Prostate gland (tissue), 2 donors: ENCODE results near the gene TMEM204. TPM values are rescaled to one million over a fixed set of nuclear protein-coding genes. Genes with fewer than 3 reads are reported as not detected.

Source experiments
- DNase-seq: peaks from one replicate; pipeline ENCODE4 v3.0.0-alpha.2; 2019; ENCODE audit warnings: low spot score
- H3K27ac ChIP-seq, 2 donors: fragments of 200-600 bp; sonication (generic); 2 replicates each; pipeline ENCODE4 v1.5.1; 2017 to 2019
- H3K27me3 ChIP-seq: fragments of 200-600 bp; sonication (generic); replicated peaks from 2 replicates; pipeline ENCODE4 v1.5.1; 2019; ENCODE audit not compliant: insufficient read depth
- H3K36me3 ChIP-seq, 2 donors: fragments of 200-600 bp; sonication (generic); 1 replicate in 1 of 2; 2 replicates in 1 of 2; pipeline versions ENCODE4 v1.5.1 to v1.8.1; 2017 to 2019
- H3K4me1 ChIP-seq: fragments of 200-600 bp; sonication (generic); replicated peaks from 2 replicates; pipeline ENCODE4 v1.5.1; 2019
- H3K4me3 ChIP-seq, 2 donors: fragments of 200-600 bp; sonication (generic); 2 replicates each; pipeline ENCODE4 v1.5.1; 2017 to 2019
- H3K9me3 ChIP-seq: fragments of 200-600 bp; sonication (generic); 2 replicates; pipeline ENCODE4 v1.5.1; 2017
- POLR2A ChIP-seq: fragments of 450-650 bp; IDR thresholded peaks from one replicate; pipeline ENCODE4 v1.6.1; 2016; ENCODE audit warnings: antibody characterized with exemption, mild to moderate bottlenecking
- POLR2AphosphoS5 ChIP-seq: sonication (generic); formaldehyde crosslinking; IDR thresholded peaks from one replicate; pipeline ENCODE4 v1.6.1; 2017; ENCODE audit warnings: antibody characterized with exemption
- WGBS: methylation state at CpG from one replicate; pipeline ENCODE4 v1.1.5; 2018; 5-methylcytosine and 5-hydroxymethylcytosine counted together
- intact Hi-C: fragments of 100-400 bp; cut with DNase I; formaldehyde crosslinking; loops from one replicate; pipeline ENCODE4 v1.14.2; 2022
- total RNA-seq, 2 donors: library from RNA; depleted of rRNA; stranded (reverse); fragments of >200 nt; gene quantifications; one replicate each; pipeline ENCODE4 v1.1.0, GENCODE V29; 2016
- TF ChIP-seq, protein P1 (sequence below), 4 experiments: fragments of 200-600 bp in 2 of 4; fragments of 450-650 bp in 2 of 4; sonication (generic) in 2 of 4; IDR thresholded peaks; 1 replicate in 3 of 4; 2 replicates in 1 of 4; pipeline ENCODE4 v1.5.1; 2016 to 2019; ENCODE audit warnings: antibody characterized with exemption in 4 of 4, mild to moderate bottlenecking in 2 of 4, moderate library complexity in 2 of 4

TMEM204 gene
- total RNA-seq, 2 donors from 2014 or later = 20.7 to 33.9 TPM

- Histone ChIP-seq H3K27ac (no peak overlapping the region), H3K27me3 (no peaks in the 10 kb centered on the region), H3K36me3 (peaks cover 8 to 13% of the 10 kb centered on the region in 2 donors), H3K9me3 (no peaks in the 10 kb centered on the region), H3K4me1 (no peaks in the 10 kb centered on the region), H3K4me3 (no peak overlapping the region)
- intact Hi-C loops = no loop called here
- no peak for DNase-seq
- 86% methylated on average over 27 of the region's 37 CpGs for WGBS
- TF ChIP-seq, protein P1, sequence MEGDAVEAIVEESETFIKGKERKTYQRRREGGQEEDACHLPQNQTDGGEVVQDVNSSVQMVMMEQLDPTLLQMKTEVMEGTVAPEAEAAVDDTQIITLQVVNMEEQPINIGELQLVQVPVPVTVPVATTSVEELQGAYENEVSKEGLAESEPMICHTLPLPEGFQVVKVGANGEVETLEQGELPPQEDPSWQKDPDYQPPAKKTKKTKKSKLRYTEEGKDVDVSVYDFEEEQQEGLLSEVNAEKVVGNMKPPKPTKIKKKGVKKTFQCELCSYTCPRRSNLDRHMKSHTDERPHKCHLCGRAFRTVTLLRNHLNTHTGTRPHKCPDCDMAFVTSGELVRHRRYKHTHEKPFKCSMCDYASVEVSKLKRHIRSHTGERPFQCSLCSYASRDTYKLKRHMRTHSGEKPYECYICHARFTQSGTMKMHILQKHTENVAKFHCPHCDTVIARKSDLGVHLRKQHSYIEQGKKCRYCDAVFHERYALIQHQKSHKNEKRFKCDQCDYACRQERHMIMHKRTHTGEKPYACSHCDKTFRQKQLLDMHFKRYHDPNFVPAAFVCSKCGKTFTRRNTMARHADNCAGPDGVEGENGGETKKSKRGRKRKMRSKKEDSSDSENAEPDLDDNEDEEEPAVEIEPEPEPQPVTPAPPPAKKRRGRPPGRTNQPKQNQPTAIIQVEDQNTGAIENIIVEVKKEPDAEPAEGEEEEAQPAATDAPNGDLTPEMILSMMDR (IDR thresholded peaks at IDR 0.05) = no peak
- no peak for TF ChIP-seq POLR2AphosphoS5
- no peak for TF ChIP-seq POLR2A
Observed at GRCh38 chr16:1506494-1507213, 26.8 kb upstream of the TMEM204 start.

DNA sequence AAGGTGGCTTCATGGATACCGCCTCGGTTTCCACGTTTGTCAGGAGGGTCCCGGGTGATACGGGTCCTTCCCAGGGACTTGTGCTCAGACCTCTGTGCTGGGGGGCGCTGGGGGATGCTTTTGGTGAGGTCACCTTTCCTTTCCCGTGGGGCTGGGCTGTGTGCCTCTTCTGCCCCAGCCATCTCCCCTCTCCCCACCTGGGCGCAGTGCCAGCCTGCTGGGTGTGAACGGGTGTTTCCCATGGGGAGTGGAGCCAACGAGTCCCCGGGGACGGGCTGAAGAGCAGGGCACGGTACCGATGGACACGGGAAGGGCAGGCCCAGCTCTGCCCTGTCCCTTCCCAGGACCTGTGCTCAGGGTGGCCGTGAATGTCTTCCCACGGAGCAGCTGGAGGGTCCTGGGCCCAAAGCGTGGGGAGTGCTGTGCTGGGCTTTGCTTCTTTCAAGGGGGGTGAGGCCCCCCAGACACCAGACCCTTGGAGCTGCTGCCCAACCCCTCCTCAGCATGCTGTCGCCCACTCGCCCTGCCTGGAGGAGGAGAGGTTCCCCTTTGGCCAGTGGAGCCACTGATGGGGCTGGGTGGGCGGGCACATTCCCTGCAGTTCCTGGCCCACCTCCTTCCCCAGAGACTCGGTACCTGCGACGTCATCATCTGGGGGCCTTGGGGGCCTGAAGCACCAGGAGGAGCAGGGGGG is 24.8 kb upstream of the TMEM204 start:
- H3K27ac ChIP-seq = no peak overlapping the region
- intact Hi-C loops = no loop called here
- 74% methylated on average over 23 of the region's 24 CpGs for WGBS

DNA sequence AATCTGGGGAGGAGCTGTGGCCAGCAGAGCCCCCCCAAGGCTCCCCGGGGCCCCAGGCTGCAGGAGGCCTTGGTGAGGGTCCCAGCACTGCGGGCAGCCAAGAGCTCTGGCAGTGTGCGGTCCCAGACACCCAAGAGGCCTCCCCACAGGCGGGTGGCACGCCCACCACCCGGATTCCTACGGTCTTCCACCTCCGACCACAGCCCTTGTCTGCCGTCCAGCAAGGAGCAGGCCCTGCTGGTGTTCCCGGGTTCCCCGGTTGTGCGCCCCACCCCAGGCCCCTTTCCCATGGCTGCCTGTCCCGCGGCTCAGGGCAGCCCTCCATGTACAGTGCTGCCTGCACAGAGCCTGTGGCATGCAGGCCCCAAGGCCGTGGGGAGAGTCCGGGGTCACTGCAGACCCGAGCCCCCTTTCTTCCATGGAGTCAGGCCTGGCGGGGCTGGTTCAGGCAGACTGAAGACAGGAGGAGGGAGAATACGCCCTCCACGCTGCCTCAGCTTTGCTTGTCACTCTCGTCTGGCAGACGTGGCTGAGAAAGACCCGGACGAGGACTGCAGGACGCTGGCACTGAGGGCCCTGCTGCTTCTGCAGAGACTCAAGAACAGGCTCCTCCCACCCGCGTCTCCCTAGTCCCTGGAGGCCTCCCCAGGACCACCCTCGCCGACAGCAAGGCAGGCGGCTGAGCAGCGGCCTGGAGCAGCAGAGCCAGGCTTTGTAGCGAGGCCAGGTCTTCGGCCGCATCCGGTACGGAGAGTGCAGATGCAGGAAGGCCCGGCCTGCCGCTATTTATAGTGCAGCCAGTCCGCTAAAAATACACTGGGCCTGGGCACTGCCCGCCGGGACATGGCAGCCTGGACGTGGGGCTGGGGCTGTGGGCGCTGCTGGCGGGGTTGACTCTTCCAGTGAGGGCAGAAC is 23.9 kb upstream of the TMEM204 start:
- no peaks in the 10 kb centered on the region for H3K4me1 ChIP-seq
- no peak for DNase-seq
- TF ChIP-seq POLR2AphosphoS5 = no peak
- TF ChIP-seq POLR2A = no peak
- no peaks in the 10 kb centered on the region for H3K36me3 ChIP-seq
- H3K9me3 ChIP-seq = no peaks in the 10 kb centered on the region
- WGBS = 90% methylated on average over 40 of the region's 44 CpGs
- no peaks in the 10 kb centered on the region for H3K27me3 ChIP-seq
- H3K27ac ChIP-seq = no peak overlapping the region
- intact Hi-C loops = no loop called here
- H3K4me3 ChIP-seq = no peak overlapping the region

More for the DNA sequence above, 24.8 kb upstream of the TMEM204 start:
- TF ChIP-seq POLR2AphosphoS5 (no peak), POLR2A (no peak)
- TF ChIP-seq, protein P1 (IDR thresholded peaks at IDR 0.05) = no peak
- Histone ChIP-seq H3K4me1 (no peaks in the 10 kb centered on the region), H3K4me3 (no peak overlapping the region), H3K27me3 (no peaks in the 10 kb centered on the region), H3K9me3 (no peaks in the 10 kb centered on the region), H3K36me3 (no peaks in the 10 kb centered on the region)
- no peak for DNase-seq

- WGBS = 87% methylated on average over 10 of the region's 10 CpGs
- H3K27ac ChIP-seq = no peak overlapping the region
- H3K36me3 ChIP-seq = no peaks in the 10 kb centered on the region
- H3K9me3 ChIP-seq = no peaks in the 10 kb centered on the region
- intact Hi-C loops = no loop called here
- no peak for TF ChIP-seq POLR2AphosphoS5
- TF ChIP-seq, protein P1 (IDR thresholded peaks at IDR 0.05) = no peak
- TF ChIP-seq POLR2A = no peak
- H3K4me1 ChIP-seq = no peaks in the 10 kb centered on the region
- no peak overlapping the region for H3K4me3 ChIP-seq
- no peaks in the 10 kb centered on the region for H3K27me3 ChIP-seq
- DNase-seq = no peak
Observed at GRCh38 chr16:1510272-1510671, 23.2 kb upstream of the TMEM204 start.

DNA sequence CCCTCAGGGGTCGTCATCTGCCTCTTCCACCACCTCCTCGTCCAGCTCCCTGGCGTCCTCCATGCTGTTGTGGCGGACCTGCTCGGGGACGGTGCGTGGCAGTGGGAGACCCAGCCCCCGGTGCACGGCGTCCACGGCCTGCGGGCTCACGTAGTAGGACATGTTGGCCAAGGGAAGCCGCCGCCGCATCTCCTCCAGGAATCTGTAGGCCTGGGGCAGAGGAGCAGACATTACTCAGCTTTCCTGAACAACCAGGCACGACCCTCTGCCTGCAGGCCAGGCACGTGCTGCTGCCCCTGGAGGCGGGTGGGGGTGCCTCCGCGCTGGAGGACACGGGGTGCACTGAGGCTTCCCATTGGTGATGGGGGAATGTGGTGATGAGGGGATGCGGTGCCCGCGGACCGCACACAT is 22.5 kb upstream of the TMEM204 start:
- no peak overlapping the region for H3K4me3 ChIP-seq
- 88% methylated on average over 20 of the region's 26 CpGs for WGBS
- no peaks in the 10 kb centered on the region for H3K27me3 ChIP-seq
- DNase-seq = no peak
- H3K4me1 ChIP-seq = no peaks in the 10 kb centered on the region
- H3K36me3 ChIP-seq = no peaks in the 10 kb centered on the region
- H3K9me3 ChIP-seq = no peaks in the 10 kb centered on the region
- intact Hi-C loops = no loop called here
- H3K27ac ChIP-seq = no peak overlapping the region
- TF ChIP-seq, protein P1 (IDR thresholded peaks at IDR 0.05) = no peak
- TF ChIP-seq POLR2A (no peak), POLR2AphosphoS5 (no peak)
